H1 (cell line): ENCODE results near the gene GALNT17. TPM values are rescaled to one million over a fixed set of nuclear protein-coding genes. Genes with fewer than 3 reads are reported as not detected.

Experiments
- CTCF ChIA-PET: fragments of 300-600 bp; sonication (Branson Sonifier 250); formaldehyde crosslinking; loops from one replicate; lab custom pipeline; 2021; ENCODE audit not compliant: partially characterized antibody; lab: Charles Lee
- POLR2A ChIA-PET: fragments of 300-600 bp; sonication (Branson Sonifier 250); formaldehyde crosslinking; loops from one replicate; lab custom pipeline; 2021; ENCODE audit warnings: inconsistent platforms; ENCODE audit not compliant: partially characterized antibody; lab: Charles Lee
- DNase-seq, 2 experiments: peaks; one replicate each; pipeline versions ENCODE4 v3.0.0 to v3.0.0-alpha.2; 2010 to 2022; ENCODE audit warnings: low spot score in 2 of 2, low read depth in 1 of 2, mixed read lengths in 1 of 2
- FAIRE-seq: peaks from 2 replicates; lab custom pipeline; 2011; peaks lifted over from hg19 to GRCh38; lab: Jason Lieb, UNC
- H2AFZ ChIP-seq: 2 replicates; pipeline ENCODE4 v1.8.1; 2012; ENCODE audit warnings: low read length, inconsistent platforms
- H2AK5ac ChIP-seq: 2 replicates; pipeline ENCODE4 v1.6.1; 2013; ENCODE audit warnings: low read depth, low read length
- H2BK120ac ChIP-seq: replicated peaks from 2 replicates; pipeline ENCODE3; 2013; ENCODE audit warnings: low read depth, low read length, inconsistent platforms
- H2BK12ac ChIP-seq: 2 replicates; pipeline ENCODE4 v1.6.1; 2013; ENCODE audit warnings: low read depth, low read length
- H2BK15ac ChIP-seq: 2 replicates; pipeline ENCODE4 v1.6.1; 2013; ENCODE audit warnings: low read length
- H2BK20ac ChIP-seq: 2 replicates; pipeline ENCODE4 v1.6.1; 2013; ENCODE audit warnings: low read length
- H2BK5ac ChIP-seq: 2 replicates; pipeline ENCODE4 v1.6.1; 2013; ENCODE audit warnings: low read depth, low read length
- H3K14ac ChIP-seq: 2 replicates; pipeline ENCODE4 v1.6.1; 2013; ENCODE audit warnings: inconsistent platforms; ENCODE audit not compliant: insufficient read length
- H3K18ac ChIP-seq: 2 replicates; pipeline ENCODE4 v1.6.1; 2013; ENCODE audit warnings: low read length; ENCODE audit errors: extremely low read depth
- H3K23ac ChIP-seq: 2 replicates; pipeline ENCODE4 v1.6.1; 2013; ENCODE audit warnings: inconsistent platforms; ENCODE audit not compliant: insufficient read length
- H3K23me2 ChIP-seq: 2 replicates; pipeline ENCODE4 v1.6.1; 2013; ENCODE audit warnings: low read depth, low read length
- H3K27ac ChIP-seq: 2 replicates; pipeline ENCODE4 v1.6.1; 2011; ENCODE audit warnings: low read depth, low read length, inconsistent platforms
- H3K27me3 ChIP-seq, 4 experiments: replicated peaks in 1 of 4; 1 replicate in 1 of 4; 2 replicates in 3 of 4; pipeline versions ENCODE4 v1.6.1 to v1.8.1; 2011 to 2013; ENCODE audit warnings: low read length in 3 of 4, mild to moderate bottlenecking in 3 of 4, inconsistent platforms in 2 of 4, mixed read lengths in 2 of 4, moderate library complexity in 1 of 4; ENCODE audit not compliant: control insufficient read depth in 3 of 4, insufficient read depth in 3 of 4; ENCODE audit errors: extremely low read depth in 1 of 4
- H3K36me3 ChIP-seq, 4 experiments: 2 replicates each; pipeline versions ENCODE4 v1.6.1 to v1.8.1; 2011 to 2013; ENCODE audit warnings: mild to moderate bottlenecking in 4 of 4, low read length in 3 of 4, moderate library complexity in 2 of 4, control low read depth in 1 of 4, inconsistent platforms in 1 of 4; ENCODE audit not compliant: insufficient read depth in 4 of 4, control insufficient read depth in 2 of 4
- H3K4ac ChIP-seq: replicated peaks from 2 replicates; pipeline ENCODE3; 2013; ENCODE audit warnings: low read length, low read depth, mixed read lengths, inconsistent platforms; ENCODE audit not compliant: insufficient read length
- H3K4me1 ChIP-seq, 4 experiments: replicated peaks in 1 of 4; 1 replicate in 1 of 4; 2 replicates in 3 of 4; pipeline versions ENCODE4 v1.6.1 to v1.8.1; 2011 to 2013; ENCODE audit warnings: low read length in 3 of 4, inconsistent platforms in 2 of 4, mixed read lengths in 1 of 4; ENCODE audit not compliant: insufficient read depth in 4 of 4, control insufficient read depth in 3 of 4
- H3K4me2 ChIP-seq, 2 experiments: 2 replicates each; pipeline versions ENCODE4 v1.6.1 to v1.8.1; 2011 to 2013; ENCODE audit warnings: low read depth in 2 of 2, low read length in 2 of 2, control low read depth in 1 of 2, inconsistent platforms in 1 of 2, mild to moderate bottlenecking in 1 of 2; ENCODE audit not compliant: insufficient read depth in 1 of 2
- H3K4me3 ChIP-seq, 4 experiments: fragments of 200-600, 300-600 bp in 1 of 4; sonication (generic), shearing (Covaris generic), sonication (Bioruptor Twin) in 1 of 4; 2 replicates each; pipeline versions ENCODE4 v1.5.1 to v1.8.1; 2011 to 2016; ENCODE audit warnings: low read length in 4 of 4, low read depth in 3 of 4, control low read depth in 2 of 4, inconsistent platforms in 2 of 4, mild to moderate bottlenecking in 2 of 4, mixed read lengths in 1 of 4, moderate library complexity in 1 of 4; ENCODE audit not compliant: insufficient read depth in 2 of 4; ENCODE audit errors: extremely low read depth in 1 of 4
- H3K56ac ChIP-seq: replicated peaks from 2 replicates; pipeline ENCODE3; 2013; ENCODE audit warnings: low read depth, mild to moderate bottlenecking, mixed read lengths, low read length, inconsistent platforms; ENCODE audit not compliant: insufficient read length
- H3K79me1 ChIP-seq: 2 replicates; pipeline ENCODE4 v1.6.1; 2013; ENCODE audit warnings: low read depth, low read length, control low read depth
- H3K79me2 ChIP-seq, 2 experiments: 2 replicates each; pipeline versions ENCODE4 v1.6.1 to v1.8.1; 2012 to 2013; ENCODE audit warnings: low read length in 2 of 2, mild to moderate bottlenecking in 2 of 2, inconsistent platforms in 1 of 2; ENCODE audit not compliant: insufficient read depth in 2 of 2, control insufficient read depth in 1 of 2
- H3K9ac ChIP-seq, 4 experiments: replicated peaks in 1 of 4; 1 replicate in 1 of 4; 2 replicates in 3 of 4; pipeline versions ENCODE4 v1.6.1 to v1.8.1; 2011 to 2013; ENCODE audit warnings: low read depth in 3 of 4, low read length in 3 of 4, control low read depth in 2 of 4, mild to moderate bottlenecking in 2 of 4, moderate library complexity in 2 of 4, inconsistent platforms in 1 of 4; ENCODE audit errors: extremely low read depth in 1 of 4
- H3K9me3 ChIP-seq, 2 experiments: 2 replicates each; pipeline versions ENCODE4 v1.6.1 to v1.8.1; 2012 to 2013; ENCODE audit warnings: mild to moderate bottlenecking in 2 of 2, moderate library complexity in 2 of 2, control low read depth in 1 of 2, inconsistent platforms in 1 of 2, low read depth in 1 of 2, low read length in 1 of 2, mixed read lengths in 1 of 2; ENCODE audit not compliant: insufficient read depth in 2 of 2
- H4K20me1 ChIP-seq, 2 experiments: replicated peaks in 1 of 2; 2 replicates each; pipeline versions ENCODE3 to v1.8.1; 2011 to 2013; ENCODE audit warnings: inconsistent platforms in 2 of 2, low read length in 2 of 2, mild to moderate bottlenecking in 1 of 2; ENCODE audit not compliant: insufficient read depth in 2 of 2, control insufficient read depth in 1 of 2
- H4K5ac ChIP-seq: 2 replicates; pipeline ENCODE4 v1.6.1; 2013; ENCODE audit warnings: low read length, low read depth, mixed read lengths, inconsistent platforms; ENCODE audit not compliant: insufficient read length
- H4K8ac ChIP-seq: 2 replicates; pipeline ENCODE4 v1.8.0; 2013; ENCODE audit warnings: mild to moderate bottlenecking, moderate library complexity, low read length, inconsistent platforms; ENCODE audit not compliant: insufficient read depth; ENCODE audit errors: extremely low read depth
- H4K91ac ChIP-seq: replicated peaks from 2 replicates; pipeline ENCODE3; 2013; ENCODE audit warnings: low read length, mixed read lengths, inconsistent platforms; ENCODE audit not compliant: insufficient read length
- KDM1A ChIP-seq: fragments of 200-600, 300-600 bp; sonication (generic); IDR thresholded peaks from 2 replicates; pipeline ENCODE4 v1.7.1; 2016; ENCODE audit warnings: mild to moderate bottlenecking, low read length, borderline replicate concordance
- TAF1 ChIP-seq: IDR thresholded peaks from 2 replicates; pipeline ENCODE4 v1.6.1; 2011; ENCODE audit warnings: mild to moderate bottlenecking, low read depth, low read length
- polyA plus RNA-seq, 7 experiments: library from polyadenylated mRNA; depleted of rRNA in 3 of 7; stranded (reverse) in 5 of 7; unstranded in 2 of 7; fragments of >200 nt in 5 of 7; fragments of 200-250 nt in 2 of 7; gene quantifications; 1 replicate in 5 of 7; 2 replicates in 1 of 7; 4 replicates in 1 of 7; pipeline versions ENCODE4 v1.2.1 to v1.2.3, GENCODE V29; 2011 to 2013; ENCODE audit warnings: missing spikeins in 2 of 7, mixed read lengths in 2 of 7
- total RNA-seq: library from RNA; stranded (reverse); fragmentation: NEBNext Ultra II Directional; extraction: Animal tissue kit (Norgen Biotek cat#: 25700); gene quantifications from 2 replicates; pipeline ENCODE4 v1.2.1, GENCODE V29; 2021

The GALNT17 gene
- total and polyA plus RNA-seq, 2 of the 8 experiments (the other 6 are each of a cell fraction or from before 2014, with no cell fraction given): 37.7 to 47.0 TPM

DNA sequence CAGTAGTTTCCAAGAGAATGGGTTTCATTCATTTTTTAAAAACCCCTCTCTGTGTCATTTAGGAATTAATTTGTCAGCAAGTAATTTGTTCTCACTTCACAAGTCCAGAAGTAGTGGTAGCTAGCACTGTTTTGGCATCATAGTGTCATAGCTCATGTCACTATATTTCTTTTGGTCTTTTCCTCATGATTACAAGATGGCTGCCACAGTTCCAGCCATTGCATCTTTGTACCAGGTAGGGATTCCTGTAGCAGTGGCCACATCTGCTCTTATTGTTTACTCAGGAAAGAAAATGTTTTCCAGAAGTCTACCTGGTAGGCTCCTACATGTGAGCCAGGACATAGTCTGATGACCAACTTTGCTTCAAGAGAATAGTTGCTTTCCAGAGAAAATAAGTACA lies 16.2 kb downstream of the GALNT17 start:
- no peak overlapping the region for H2BK120ac ChIP-seq
- no peak overlapping the region for H3K18ac ChIP-seq
- no peak overlapping the region for H2BK20ac ChIP-seq
- H3K4ac ChIP-seq: no peak overlapping the region
- peaks cover 4 to 92% of the 10 kb centered on the region in 2 experiments for H3K79me2 ChIP-seq
- DNase-seq: no peak
- peaks cover 3 to 6% of the 10 kb centered on the region in 2 experiments for H4K20me1 ChIP-seq
- peaks cover 7% of the 10 kb centered on the region for H3K79me1 ChIP-seq
- no peaks in the 10 kb centered on the region; the same call in 1 of the 2 replicates for H3K23me2 ChIP-seq
- peaks cover 0 to 8% (median 4%) of the 10 kb centered on the region in 4 experiments; a peak in 4 of 7 replicates for H3K4me1 ChIP-seq
- peak; percentile 87 for TF ChIP-seq KDM1A
- no peak for TF ChIP-seq TAF1
- H3K56ac ChIP-seq: no peak overlapping the region
- ChIA-PET POLR2A (no interaction called here), CTCF (no interaction called here)
- no peak overlapping the region for H3K14ac ChIP-seq
- H3K27me3 ChIP-seq: no peaks in the 10 kb centered on the region
- no peak overlapping the region for H4K91ac ChIP-seq
- H3K27ac ChIP-seq: no peak overlapping the region
- H2BK15ac ChIP-seq: no peak overlapping the region
- no peak overlapping the region for H2AFZ ChIP-seq
- H4K8ac ChIP-seq: no peak overlapping the region
- no peak overlapping the region for H3K23ac ChIP-seq
- H2BK12ac ChIP-seq: no peak overlapping the region
- H3K9me3 ChIP-seq: no peaks in the 10 kb centered on the region
- H3K4me3 ChIP-seq: no peak overlapping the region
- no peak overlapping the region for H4K5ac ChIP-seq
- no peak overlapping the region for H2AK5ac ChIP-seq
- H3K36me3 ChIP-seq: peaks cover 0 to 6% (median 2%) of the 10 kb centered on the region in 4 experiments; a peak in 4 of 8 replicates
- H3K4me2 ChIP-seq: no peak overlapping the region
- no peak for FAIRE-seq
- H3K9ac ChIP-seq: no peak overlapping the region
- no peak overlapping the region for H2BK5ac ChIP-seq
